ENCODE data around the gene TMCC1. TPM values are rescaled to one million over a fixed set of nuclear protein-coding genes. Genes with fewer than 3 reads are reported as not detected.
"Not testable (repeated sequence)": the region's sequence is repeated elsewhere in the genome, so short reads cannot be mapped to it uniquely, and the experiment has no call there.

Gene TMCC1
- total and polyA plus RNA-seq, 2 donors (not counting 1 experiment from before 2014, with no cell fraction given), result 8.5 to 32.2 TPM

GRCh38 chr3:129640985-129641384, 252.5 kb downstream of the TMCC1 start:
- H2AFZ ChIP-seq (ENCODE audit: insufficient read depth, low read depth, low read length, poor library complexity, severe bottlenecking); H3K27ac ChIP-seq (ENCODE audit: low read length in 2 of 2); H3K4me1 Mint-ChIP-seq; H3K79me2 ChIP-seq (ENCODE audit: control insufficient read depth, insufficient read depth, low read length); H3K27ac Mint-ChIP-seq; H3K9me3 ChIP-seq (ENCODE audit: control extremely low read depth in 1 of 3, control insufficient read depth in 2 of 3, insufficient read depth in 1 of 3, low read length in 2 of 3); intact Hi-C loops (cut with micrococcal nuclease); H4K20me1 ChIP-seq (ENCODE audit: control insufficient read depth, insufficient read depth, low read length, poor library complexity, severe bottlenecking); H3K4me3 ChIP-seq (ENCODE audit: control extremely low read depth in 1 of 5, extremely low read depth in 1 of 5, insufficient read depth in 1 of 5, low read depth in 2 of 5, low read length in 4 of 5); ATAC-seq (ENCODE audit: low read depth); H3K4me1 ChIP-seq (ENCODE audit: control insufficient read depth in 2 of 2, insufficient read depth in 2 of 2, low read length in 2 of 2); CTCF ChIA-PET; H3K27me3 ChIP-seq (replicated peaks in 1 of 4; ENCODE audit: control extremely low read depth in 1 of 4, control insufficient read depth in 3 of 4, insufficient read depth in 4 of 4, low read length in 3 of 4); H3K9ac ChIP-seq (ENCODE audit: low read length); H3K4me3 Mint-ChIP-seq; H3K4me2 ChIP-seq (replicated peaks; ENCODE audit: low read depth, low read length, poor library complexity, severe bottlenecking); H3K36me3 ChIP-seq (replicated peaks in 1 of 2; ENCODE audit: control extremely low read depth in 1 of 2, control insufficient read depth in 1 of 2, extremely low read depth in 1 of 2, insufficient read depth in 2 of 2, low read length in 1 of 2); POLR2A ChIA-PET; H3K9me3 Mint-ChIP-seq (ENCODE audit: insufficient read depth); DNase-seq: not testable (repeated sequence)
- no CpG with 5 or more reads among the region's 7 CpGs for WGBS (ENCODE audit: insufficient coverage)
- H3K27me3 Mint-ChIP-seq, result peaks cover 10% of the 10 kb centered on the region

GRCh38 chr3:129638481-129638880, 255.0 kb downstream of the TMCC1 start:
- H3K9me3 ChIP-seq (ENCODE audit: control extremely low read depth in 1 of 3, control insufficient read depth in 2 of 3, insufficient read depth in 1 of 3, low read length in 2 of 3), result no peaks in the 10 kb centered on the region
- TF ChIP-seq CTCF (IDR thresholded peaks at IDR 0.05) (no peak), EZH2 (IDR thresholded peaks at IDR 0.05; ENCODE audit: borderline replicate concordance, insufficient read depth, low read depth, low read length, poor library complexity, severe bottlenecking) (no peak)
- DNase-seq, result no peak
- Mint-ChIP-seq H3K4me1 (no peaks in the 10 kb centered on the region), H3K27ac (no peak overlapping the region), H3K27me3 (peaks cover 16% of the 10 kb centered on the region), H3K4me3 (no peak overlapping the region), H3K9me3 (ENCODE audit: insufficient read depth) (peaks cover 2% of the 10 kb centered on the region)
- intact Hi-C loops (cut with micrococcal nuclease), result no loop called here
- H3K36me3 ChIP-seq (replicated peaks in 1 of 2; ENCODE audit: control extremely low read depth in 1 of 2, control insufficient read depth in 1 of 2, extremely low read depth in 1 of 2, insufficient read depth in 2 of 2, low read length in 1 of 2), result no peaks in the 10 kb centered on the region
- no peaks in the 10 kb centered on the region for H3K79me2 ChIP-seq (ENCODE audit: control insufficient read depth, insufficient read depth, low read length)
- ChIA-PET CTCF (interaction anchor here (0.5 to 2.2 kb wide), 3 partner anchors 11 to 191 kb away, joined by 3 to 7 read pairs (median 4); no protein-coding TSS in a partner anchor), POLR2A (no interaction called here)
- no peaks in the 10 kb centered on the region for H4K20me1 ChIP-seq (ENCODE audit: control insufficient read depth, insufficient read depth, low read length, poor library complexity, severe bottlenecking)
- H3K27ac ChIP-seq (ENCODE audit: low read length in 2 of 2), result no peak overlapping the region
- no peak overlapping the region for H3K9ac ChIP-seq (ENCODE audit: low read length)
- peaks cover 0 to 5% (median 1%) of the 10 kb centered on the region in 4 experiments for H3K27me3 ChIP-seq (replicated peaks in 1 of 4; ENCODE audit: control extremely low read depth in 1 of 4, control insufficient read depth in 3 of 4, insufficient read depth in 4 of 4, low read length in 3 of 4)
- H3K4me1 ChIP-seq (ENCODE audit: control insufficient read depth in 2 of 2, insufficient read depth in 2 of 2, low read length in 2 of 2), result no peaks in the 10 kb centered on the region
- H3K4me3 ChIP-seq (ENCODE audit: control extremely low read depth in 1 of 5, extremely low read depth in 1 of 5, insufficient read depth in 1 of 5, low read depth in 2 of 5, low read length in 4 of 5), result no peak overlapping the region
- H3K4me2 ChIP-seq (replicated peaks; ENCODE audit: low read depth, low read length, poor library complexity, severe bottlenecking), result no peak overlapping the region
- no CpG with 5 or more reads among the region's 3 CpGs for WGBS (ENCODE audit: insufficient coverage)
- no peak overlapping the region for H2AFZ ChIP-seq (ENCODE audit: insufficient read depth, low read depth, low read length, poor library complexity, severe bottlenecking)
- ATAC-seq (ENCODE audit: low read depth), result no peak

Measured in B cell (primary cell).